Ovary (tissue), 3 donors: ENCODE data around the gene LHFPL6.

Experiments used
- EP300 ChIP-seq: sonication (generic); formaldehyde crosslinking; IDR thresholded peaks from one replicate; pipeline ENCODE4 v1.6.1; 2017; ENCODE audit warnings: antibody characterized with exemption
- POLR2A ChIP-seq: fragments of 450-650 bp; IDR thresholded peaks from one replicate; pipeline ENCODE4 v1.6.1; 2017; ENCODE audit warnings: antibody characterized with exemption, mild to moderate bottlenecking, moderate library complexity
- TF ChIP-seq, protein P1 (sequence below), 3 donors: fragments of 450-650 bp in 2 of 3; fragments of 200-600 bp in 1 of 3; IDR thresholded peaks; one replicate each; pipeline versions ENCODE4 v1.5.1 to v1.8.0; 2016 to 2022; ENCODE audit warnings: antibody characterized with exemption in 3 of 3, mild to moderate bottlenecking in 1 of 3
- donor health status: DM: no; HTN: no; CAD: no.

DNA sequence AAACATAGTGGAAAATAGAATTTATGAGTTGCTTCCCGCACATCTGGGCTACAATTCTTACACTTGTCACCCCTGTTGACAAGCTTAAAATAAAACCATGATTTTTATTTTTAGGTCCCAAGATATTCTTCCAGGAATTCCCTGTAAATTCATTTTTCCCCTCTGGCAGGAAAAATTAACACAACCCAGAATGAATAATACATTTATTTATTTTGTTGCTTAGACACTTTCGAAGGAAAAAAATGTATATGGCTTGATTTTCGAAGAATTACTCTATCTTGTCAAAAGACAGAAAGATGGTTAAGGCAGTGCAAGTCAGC lies 74.4 kb downstream of the LHFPL6 start:
- TF ChIP-seq, protein P1, sequence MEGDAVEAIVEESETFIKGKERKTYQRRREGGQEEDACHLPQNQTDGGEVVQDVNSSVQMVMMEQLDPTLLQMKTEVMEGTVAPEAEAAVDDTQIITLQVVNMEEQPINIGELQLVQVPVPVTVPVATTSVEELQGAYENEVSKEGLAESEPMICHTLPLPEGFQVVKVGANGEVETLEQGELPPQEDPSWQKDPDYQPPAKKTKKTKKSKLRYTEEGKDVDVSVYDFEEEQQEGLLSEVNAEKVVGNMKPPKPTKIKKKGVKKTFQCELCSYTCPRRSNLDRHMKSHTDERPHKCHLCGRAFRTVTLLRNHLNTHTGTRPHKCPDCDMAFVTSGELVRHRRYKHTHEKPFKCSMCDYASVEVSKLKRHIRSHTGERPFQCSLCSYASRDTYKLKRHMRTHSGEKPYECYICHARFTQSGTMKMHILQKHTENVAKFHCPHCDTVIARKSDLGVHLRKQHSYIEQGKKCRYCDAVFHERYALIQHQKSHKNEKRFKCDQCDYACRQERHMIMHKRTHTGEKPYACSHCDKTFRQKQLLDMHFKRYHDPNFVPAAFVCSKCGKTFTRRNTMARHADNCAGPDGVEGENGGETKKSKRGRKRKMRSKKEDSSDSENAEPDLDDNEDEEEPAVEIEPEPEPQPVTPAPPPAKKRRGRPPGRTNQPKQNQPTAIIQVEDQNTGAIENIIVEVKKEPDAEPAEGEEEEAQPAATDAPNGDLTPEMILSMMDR (IDR thresholded peaks at IDR 0.05) = no peak
- TF ChIP-seq EP300 = no peak
- no peak for TF ChIP-seq POLR2A
